SU-DHL-6 (cell line): ENCODE results near the gene CYBRD1.

ENCODE experiments used
- H2AFZ ChIP-seq: fragments of 200-600 bp; sonication (generic); 2 replicates; pipeline ENCODE4 v1.6.1; 2014; ENCODE audit warnings: low read depth, mild to moderate bottlenecking, moderate library complexity, mixed read lengths, antibody characterized with exemption, low read length; ENCODE audit not compliant: severe bottlenecking
- H3F3A ChIP-seq: fragments of 200-600 bp; shearing (Covaris generic); 2 replicates; pipeline ENCODE4 v1.6.0; 2016; ENCODE audit warnings: antibody characterized with exemption, mild to moderate bottlenecking; ENCODE audit not compliant: insufficient read depth
- H3K27ac ChIP-seq: fragments of 200-600 bp; sonication (generic); 2 replicates; pipeline ENCODE4 v1.5.1; 2016; ENCODE audit warnings: low read depth, mild to moderate bottlenecking, low read length, moderate library complexity, mixed read lengths
- H3K27me3 ChIP-seq: fragments of 200-600 bp; sonication (generic), shearing (Covaris generic); 2 replicates; pipeline ENCODE4 v1.6.0; 2014; ENCODE audit warnings: mild to moderate bottlenecking, low read length
- H3K36me3 ChIP-seq: fragments of 200-600 bp; sonication (generic); 2 replicates; pipeline ENCODE4 v1.6.1; 2014; ENCODE audit warnings: mild to moderate bottlenecking, low read length, mixed read lengths
- H3K4me2 ChIP-seq: fragments of 300-600, 200-600 bp; shearing (Covaris generic), sonication (generic); 2 replicates; pipeline ENCODE4 v1.6.0; 2014; ENCODE audit warnings: low read length, low read depth, mild to moderate bottlenecking; ENCODE audit not compliant: poor library complexity, severe bottlenecking
- H3K4me3 ChIP-seq: fragments of 200-600 bp; sonication (generic); 2 replicates; pipeline ENCODE4 v1.5.1; 2014; ENCODE audit warnings: antibody characterized with exemption, low read length, mild to moderate bottlenecking, mixed read lengths; ENCODE audit not compliant: insufficient read depth, poor library complexity, severe bottlenecking
- H3K79me2 ChIP-seq: fragments of 200-600 bp; sonication (generic); 2 replicates; pipeline ENCODE4 v1.6.1; 2014; ENCODE audit warnings: mild to moderate bottlenecking, low read length, moderate library complexity; ENCODE audit not compliant: insufficient read depth
- H3K9ac ChIP-seq: fragments of 200-600 bp; sonication (generic); 2 replicates; pipeline ENCODE4 v1.7.0; 2014; ENCODE audit warnings: mild to moderate bottlenecking, low read length
- H3K9me2 ChIP-seq: fragments of 200-600 bp; sonication (generic); replicated peaks from 2 replicates; pipeline ENCODE4 v1.6.1; 2014; ENCODE audit warnings: low read length; ENCODE audit not compliant: insufficient read depth
- H3K9me3 ChIP-seq: fragments of 200-600 bp; sonication (generic); 2 replicates; pipeline ENCODE4 v1.6.1; 2014; ENCODE audit warnings: low read length, mixed read lengths; ENCODE audit not compliant: insufficient read depth
- H4K20me1 ChIP-seq: fragments of 200-600 bp; sonication (generic); 2 replicates; pipeline ENCODE4 v1.6.1; 2014; ENCODE audit warnings: low read depth, mild to moderate bottlenecking, antibody characterized with exemption, low read length, moderate library complexity, mixed read lengths
- EZH2phosphoT487 ChIP-seq: fragments of 200-600 bp; sonication (generic), shearing (Covaris generic); conservative IDR thresholded peaks from 2 replicates; pipeline ENCODE4 v1.6.1; 2018; ENCODE audit warnings: mild to moderate bottlenecking, antibody characterized with exemption, low read length, moderate library complexity, mixed read lengths
- TF ChIP-seq, protein P1 (sequence below): fragments of 200-600 bp; sonication (generic); IDR thresholded peaks from one replicate; pipeline ENCODE4 v1.5.1; 2017; ENCODE audit warnings: antibody characterized with exemption, mild to moderate bottlenecking, low read length, moderate library complexity; ENCODE audit not compliant: insufficient read depth, poor library complexity, severe bottlenecking

Gene CYBRD1

GRCh38 chr2:171479154-171479814, 43.0 kb upstream of the CYBRD1 start:
- no peak overlapping the region for H3K27ac ChIP-seq
- no peak overlapping the region for H2AFZ ChIP-seq
- no peak overlapping the region for H3K9ac ChIP-seq
- no peaks in the 10 kb centered on the region for H3K27me3 ChIP-seq
- no peak overlapping the region for H3K4me3 ChIP-seq
- H4K20me1 ChIP-seq, result no peaks in the 10 kb centered on the region
- H3K9me2 ChIP-seq, result no peaks in the 10 kb centered on the region
- H3K9me3 ChIP-seq, result no peaks in the 10 kb centered on the region
- TF ChIP-seq, protein P1, sequence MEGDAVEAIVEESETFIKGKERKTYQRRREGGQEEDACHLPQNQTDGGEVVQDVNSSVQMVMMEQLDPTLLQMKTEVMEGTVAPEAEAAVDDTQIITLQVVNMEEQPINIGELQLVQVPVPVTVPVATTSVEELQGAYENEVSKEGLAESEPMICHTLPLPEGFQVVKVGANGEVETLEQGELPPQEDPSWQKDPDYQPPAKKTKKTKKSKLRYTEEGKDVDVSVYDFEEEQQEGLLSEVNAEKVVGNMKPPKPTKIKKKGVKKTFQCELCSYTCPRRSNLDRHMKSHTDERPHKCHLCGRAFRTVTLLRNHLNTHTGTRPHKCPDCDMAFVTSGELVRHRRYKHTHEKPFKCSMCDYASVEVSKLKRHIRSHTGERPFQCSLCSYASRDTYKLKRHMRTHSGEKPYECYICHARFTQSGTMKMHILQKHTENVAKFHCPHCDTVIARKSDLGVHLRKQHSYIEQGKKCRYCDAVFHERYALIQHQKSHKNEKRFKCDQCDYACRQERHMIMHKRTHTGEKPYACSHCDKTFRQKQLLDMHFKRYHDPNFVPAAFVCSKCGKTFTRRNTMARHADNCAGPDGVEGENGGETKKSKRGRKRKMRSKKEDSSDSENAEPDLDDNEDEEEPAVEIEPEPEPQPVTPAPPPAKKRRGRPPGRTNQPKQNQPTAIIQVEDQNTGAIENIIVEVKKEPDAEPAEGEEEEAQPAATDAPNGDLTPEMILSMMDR, result no peak
- TF ChIP-seq EZH2phosphoT487, result no peak
- H3K4me2 ChIP-seq, result no peak overlapping the region
- peaks cover 13% of the 10 kb centered on the region; the same call in 1 of the 2 replicates for H3K36me3 ChIP-seq
- H3F3A ChIP-seq, result no peaks in the 10 kb centered on the region
- H3K79me2 ChIP-seq, result no peaks in the 10 kb centered on the region

- H3K27ac ChIP-seq, result no peak overlapping the region
- TF ChIP-seq EZH2phosphoT487, result no peak
- TF ChIP-seq, protein P1, result no peak
- peaks cover 15% of the 10 kb centered on the region; the same call in 1 of the 2 replicates for H3K36me3 ChIP-seq
These were observed 41.4 kb upstream of the CYBRD1 start for GRCh38 chr2:171480908-171481307.

DNA sequence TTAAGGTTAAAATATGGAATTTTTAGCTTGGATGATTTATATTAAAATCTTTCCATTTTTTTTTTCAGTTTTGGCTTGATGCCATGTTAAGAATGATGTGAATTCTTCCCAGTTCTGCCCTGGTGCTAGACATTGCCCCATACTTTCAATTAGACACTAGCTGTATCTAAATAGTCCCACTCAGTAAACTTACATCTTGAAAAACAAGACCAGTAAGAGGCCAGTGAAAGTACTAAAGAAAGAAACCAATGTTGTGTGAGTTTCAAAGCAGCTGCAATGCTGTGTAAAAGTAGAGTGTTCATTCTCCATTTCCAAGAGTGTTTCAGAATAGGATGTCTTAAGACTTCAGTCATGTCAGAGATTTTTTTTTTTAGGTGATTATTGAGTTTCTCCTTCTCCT, 40.0 kb upstream of the CYBRD1 start:
- H3K4me2 ChIP-seq, result no peak overlapping the region
- H3K9me3 ChIP-seq, result no peaks in the 10 kb centered on the region
- TF ChIP-seq EZH2phosphoT487, result no peak
- TF ChIP-seq, protein P1, result no peak

More at GRCh38 chr2:171480908-171481307, 41.4 kb upstream of the CYBRD1 start:
- no peaks in the 10 kb centered on the region for H3K9me2 ChIP-seq
- no peaks in the 10 kb centered on the region for H3K79me2 ChIP-seq
- no peak overlapping the region for H3K4me2 ChIP-seq
- H3K27me3 ChIP-seq, result no peaks in the 10 kb centered on the region
- no peaks in the 10 kb centered on the region for H3K9me3 ChIP-seq
- no peak overlapping the region for H3K4me3 ChIP-seq
- H2AFZ ChIP-seq, result no peak overlapping the region
- no peaks in the 10 kb centered on the region for H4K20me1 ChIP-seq
- H3K9ac ChIP-seq, result no peak overlapping the region
- H3F3A ChIP-seq, result no peaks in the 10 kb centered on the region

More for the DNA sequence above, 40.0 kb upstream of the CYBRD1 start:
- no peaks in the 10 kb centered on the region for H3K79me2 ChIP-seq
- no peaks in the 10 kb centered on the region for H3K27me3 ChIP-seq
- no peaks in the 10 kb centered on the region for H4K20me1 ChIP-seq
- no peak overlapping the region for H3K9ac ChIP-seq
- H2AFZ ChIP-seq, result no peak overlapping the region
- H3K36me3 ChIP-seq, result peaks cover 11% of the 10 kb centered on the region; the same call in 1 of the 2 replicates
- H3K9me2 ChIP-seq, result no peaks in the 10 kb centered on the region
- no peak overlapping the region for H3K4me3 ChIP-seq
- no peaks in the 10 kb centered on the region for H3F3A ChIP-seq
- no peak overlapping the region for H3K27ac ChIP-seq
